GM12878 (cell line): ENCODE data around the gene NPS.

Experiments
- ATF2 ChIP-seq: IDR thresholded peaks from 2 replicates; pipeline ENCODE4 v1.6.1; 2012; ENCODE audit warnings: low read length, inconsistent platforms
- CEBPB ChIP-seq, 2 experiments: fragments of 150-350 bp in 1 of 2; IDR thresholded peaks; 2 replicates each; pipeline ENCODE4 v1.6.1; 2012 to 2014; ENCODE audit warnings: low read depth in 2 of 2, low read length in 2 of 2, borderline replicate concordance in 1 of 2, inconsistent platforms in 1 of 2
- EGR1 ChIP-seq, 2 experiments: IDR thresholded peaks; 1 replicate in 1 of 2; 2 replicates in 1 of 2; pipeline ENCODE4 v1.6.1; 2011 to 2012; ENCODE audit warnings: low read depth in 2 of 2, low read length in 2 of 2, borderline replicate concordance in 1 of 2, mild to moderate bottlenecking in 1 of 2, moderate library complexity in 1 of 2
- IKZF1 ChIP-seq: fragments of 450-650 bp; conservative IDR thresholded peaks from 2 replicates; pipeline ENCODE4 v1.6.1; 2017; ENCODE audit warnings: antibody characterized with exemption, mild to moderate bottlenecking
- RAD21 ChIP-seq: IDR thresholded peaks from 2 replicates; pipeline ENCODE4 v1.6.1; 2011; ENCODE audit warnings: mild to moderate bottlenecking, low read depth, low read length, moderate library complexity; ENCODE audit not compliant: insufficient read depth
- RFX5 ChIP-seq: IDR thresholded peaks from 2 replicates; pipeline ENCODE4 v1.6.1; 2011; ENCODE audit warnings: low read depth, low read length, improper control_type of control experiment
- TBL1XR1 ChIP-seq: IDR thresholded peaks from 2 replicates; pipeline ENCODE4 v1.6.1; 2012; ENCODE audit warnings: low read depth, low read length, improper control_type of control experiment
- TF ChIP-seq, protein P1 (sequence below), 3 experiments: IDR thresholded peaks in 2 of 3; conservative IDR thresholded peaks in 1 of 3; 2 replicates each; pipeline ENCODE4 v1.5.1; 2011; ENCODE audit warnings: low read depth in 3 of 3, low read length in 3 of 3, mild to moderate bottlenecking in 3 of 3, control low read depth in 2 of 3, moderate library complexity in 2 of 3, inconsistent platforms in 1 of 3, mixed read lengths in 1 of 3; ENCODE audit not compliant: control insufficient read depth in 2 of 3, insufficient read depth in 1 of 3; ENCODE audit errors: extremely low read depth in 1 of 3

DNA sequence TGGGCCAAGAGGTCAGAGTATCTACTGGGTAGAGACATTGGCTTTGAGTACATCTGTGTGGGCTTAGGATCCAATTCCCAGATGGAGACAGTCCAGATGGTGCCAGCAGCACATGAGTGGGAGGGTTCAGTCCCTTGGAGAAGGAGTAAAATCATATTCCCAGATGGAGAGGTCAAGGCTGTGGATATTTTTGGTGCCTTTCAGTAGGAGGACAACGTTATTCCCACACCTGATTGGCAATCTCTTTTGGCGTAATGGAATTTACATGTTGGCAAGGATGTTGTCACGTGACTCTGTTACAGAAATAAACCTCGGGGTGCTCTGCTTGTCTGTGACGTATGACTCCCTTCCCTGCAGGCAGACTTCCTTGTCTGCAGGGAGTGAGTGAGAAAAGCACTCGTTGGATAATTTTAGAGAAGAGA, 27.6 kb downstream of the NPS start:
- TF ChIP-seq RAD21, result no peak
- TF ChIP-seq ATF2, result no peak
- TF ChIP-seq IKZF1, result no peak
- TF ChIP-seq, protein P1, sequence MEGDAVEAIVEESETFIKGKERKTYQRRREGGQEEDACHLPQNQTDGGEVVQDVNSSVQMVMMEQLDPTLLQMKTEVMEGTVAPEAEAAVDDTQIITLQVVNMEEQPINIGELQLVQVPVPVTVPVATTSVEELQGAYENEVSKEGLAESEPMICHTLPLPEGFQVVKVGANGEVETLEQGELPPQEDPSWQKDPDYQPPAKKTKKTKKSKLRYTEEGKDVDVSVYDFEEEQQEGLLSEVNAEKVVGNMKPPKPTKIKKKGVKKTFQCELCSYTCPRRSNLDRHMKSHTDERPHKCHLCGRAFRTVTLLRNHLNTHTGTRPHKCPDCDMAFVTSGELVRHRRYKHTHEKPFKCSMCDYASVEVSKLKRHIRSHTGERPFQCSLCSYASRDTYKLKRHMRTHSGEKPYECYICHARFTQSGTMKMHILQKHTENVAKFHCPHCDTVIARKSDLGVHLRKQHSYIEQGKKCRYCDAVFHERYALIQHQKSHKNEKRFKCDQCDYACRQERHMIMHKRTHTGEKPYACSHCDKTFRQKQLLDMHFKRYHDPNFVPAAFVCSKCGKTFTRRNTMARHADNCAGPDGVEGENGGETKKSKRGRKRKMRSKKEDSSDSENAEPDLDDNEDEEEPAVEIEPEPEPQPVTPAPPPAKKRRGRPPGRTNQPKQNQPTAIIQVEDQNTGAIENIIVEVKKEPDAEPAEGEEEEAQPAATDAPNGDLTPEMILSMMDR (IDR thresholded peaks at IDR 0.05 in 2 of 3, conservative IDR thresholded peaks at IDR 0.05 in 1 of 3; ENCODE audit: control insufficient read depth in 2 of 3, extremely low read depth in 1 of 3, insufficient read depth in 1 of 3, low read depth in 3 of 3, low read length in 3 of 3), result no peak
- no peak for TF ChIP-seq TBL1XR1
- no peak for TF ChIP-seq RFX5
- TF ChIP-seq CEBPB (IDR thresholded peaks at IDR 0.05; ENCODE audit: borderline replicate concordance in 1 of 2, low read depth in 2 of 2, low read length in 2 of 2), result no peak
- no peak for TF ChIP-seq EGR1 (IDR thresholded peaks at IDR 0.05; ENCODE audit: borderline replicate concordance in 1 of 2, low read depth in 2 of 2, low read length in 2 of 2)
